NK-92 treated with Interleukin-12 subunit alpha and Interleukin-12 subunit beta, amount 100 ng/mL, for 24 hours (cell line): Measurements from ENCODE around the gene PLAU.

Source experiments
- DNase-seq: peaks from one replicate; lab custom pipeline; 2025; lab: John Stamatoyannopoulos, UW

PLAU gene

GRCh38 chr10:73910764-73911552 lies at the start of gene PLAU:
TSS of gene PLAU (plus strand) at chr10:73911132. CDS start at chr10:73911556, 424 bp downstream.
- no peak for DNase-seq

GRCh38 chr10:73862011-73862410 lies 48.9 kb upstream of the PLAU start:
- no peak for DNase-seq

- DNase-seq, result no peak
Measured at GRCh38 chr10:73863039-73863817, 47.7 kb upstream of the PLAU start.

DNA sequence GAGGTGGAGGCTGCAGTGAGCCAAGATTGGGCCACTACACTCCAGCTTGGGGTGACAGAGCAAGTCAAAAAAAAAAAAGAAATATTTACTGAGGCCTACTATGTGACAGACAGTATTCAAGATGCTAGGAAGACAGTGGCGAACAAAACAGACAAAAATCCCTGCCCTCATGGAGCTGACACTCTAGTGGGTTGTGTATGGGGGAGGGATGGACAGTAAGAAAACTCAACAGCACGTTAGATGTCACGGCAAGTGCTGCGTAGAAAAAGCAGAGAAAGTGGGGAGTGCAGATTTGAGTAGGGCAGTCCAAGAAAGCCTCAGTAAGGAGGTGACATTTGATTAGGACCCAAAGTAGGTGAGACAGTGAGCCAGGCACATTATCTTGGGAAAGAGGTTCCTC lies 46.7 kb upstream of the PLAU start:
- no peak for DNase-seq

GRCh38 chr10:73865107-73865458 lies 45.8 kb upstream of the PLAU start:
- DNase-seq, result no peak

- peak; percentile 68 for DNase-seq
Measured at GRCh38 chr10:73865459-73866442, 45.2 kb upstream of the PLAU start.

GRCh38 chr10:73866621-73867020 lies 44.3 kb upstream of the PLAU start:
- no peak for DNase-seq

GRCh38 chr10:73867126-73867807 lies 43.7 kb upstream of the PLAU start:
- no peak for DNase-seq

- no peak for DNase-seq
Measured at GRCh38 chr10:73867871-73868631, 42.9 kb upstream of the PLAU start.

- DNase-seq, result no peak
Measured at GRCh38 chr10:73868655-73869195, 42.2 kb upstream of the PLAU start.

- DNase-seq, result no peak
Measured at GRCh38 chr10:73871295-73872189, 39.4 kb upstream of the PLAU start.

- no peak for DNase-seq
Measured at GRCh38 chr10:73872190-73872710, 38.7 kb upstream of the PLAU start.

DNA sequence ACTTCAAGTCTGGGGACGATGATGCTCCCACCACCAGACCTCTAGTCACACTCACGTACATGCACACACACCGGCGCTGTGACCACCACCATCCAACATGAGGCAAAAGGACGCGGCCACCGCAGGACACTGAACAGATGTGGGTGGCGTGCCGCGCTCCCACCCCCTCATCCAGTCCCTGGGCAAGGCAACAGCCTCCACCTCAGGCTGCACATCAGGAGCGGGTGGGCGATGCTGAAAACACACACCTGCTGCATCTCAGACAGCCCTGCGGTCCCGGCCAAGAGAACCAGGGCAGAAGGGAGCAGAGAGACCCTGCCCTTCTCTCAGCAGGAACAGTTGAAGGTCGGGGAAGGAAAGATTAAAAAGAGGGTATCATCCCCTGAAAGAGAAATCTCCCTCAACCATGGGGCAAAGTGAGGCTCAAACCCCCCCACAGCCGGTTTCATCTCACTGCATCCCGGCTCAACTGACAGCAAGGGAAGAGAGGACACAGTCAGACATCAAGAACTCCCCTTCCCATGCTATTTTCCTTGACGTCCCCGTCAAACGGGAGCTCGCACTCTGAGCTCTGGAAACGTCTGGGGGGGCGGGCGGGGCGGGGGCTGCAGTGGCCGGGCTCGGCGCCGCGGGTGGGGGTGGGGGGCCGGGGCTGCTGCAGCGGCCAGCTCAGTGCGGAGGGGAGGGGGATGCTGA lies 37.6 kb upstream of the PLAU start:
- no peak for DNase-seq

DNA sequence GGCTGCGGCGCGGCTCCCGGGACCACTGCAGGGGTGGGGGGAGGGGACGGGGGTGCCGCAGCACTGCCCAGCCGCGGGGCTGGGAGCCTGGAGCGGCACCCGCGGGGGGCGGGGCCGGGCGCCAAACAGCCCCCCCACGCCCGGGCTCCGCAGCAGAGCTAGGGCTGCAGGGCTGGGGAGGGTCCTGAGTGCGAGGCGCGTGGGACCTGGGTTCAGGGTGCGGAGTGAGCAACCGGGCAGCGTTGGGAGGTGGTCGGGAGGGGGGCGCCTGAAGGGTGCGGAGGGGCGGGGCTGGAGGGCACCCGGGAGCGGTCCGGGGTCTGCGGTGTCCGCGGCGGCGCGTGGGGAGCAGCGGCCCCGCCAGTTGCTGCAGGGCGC lies 37.1 kb upstream of the PLAU start:
- no peak for DNase-seq

DNA sequence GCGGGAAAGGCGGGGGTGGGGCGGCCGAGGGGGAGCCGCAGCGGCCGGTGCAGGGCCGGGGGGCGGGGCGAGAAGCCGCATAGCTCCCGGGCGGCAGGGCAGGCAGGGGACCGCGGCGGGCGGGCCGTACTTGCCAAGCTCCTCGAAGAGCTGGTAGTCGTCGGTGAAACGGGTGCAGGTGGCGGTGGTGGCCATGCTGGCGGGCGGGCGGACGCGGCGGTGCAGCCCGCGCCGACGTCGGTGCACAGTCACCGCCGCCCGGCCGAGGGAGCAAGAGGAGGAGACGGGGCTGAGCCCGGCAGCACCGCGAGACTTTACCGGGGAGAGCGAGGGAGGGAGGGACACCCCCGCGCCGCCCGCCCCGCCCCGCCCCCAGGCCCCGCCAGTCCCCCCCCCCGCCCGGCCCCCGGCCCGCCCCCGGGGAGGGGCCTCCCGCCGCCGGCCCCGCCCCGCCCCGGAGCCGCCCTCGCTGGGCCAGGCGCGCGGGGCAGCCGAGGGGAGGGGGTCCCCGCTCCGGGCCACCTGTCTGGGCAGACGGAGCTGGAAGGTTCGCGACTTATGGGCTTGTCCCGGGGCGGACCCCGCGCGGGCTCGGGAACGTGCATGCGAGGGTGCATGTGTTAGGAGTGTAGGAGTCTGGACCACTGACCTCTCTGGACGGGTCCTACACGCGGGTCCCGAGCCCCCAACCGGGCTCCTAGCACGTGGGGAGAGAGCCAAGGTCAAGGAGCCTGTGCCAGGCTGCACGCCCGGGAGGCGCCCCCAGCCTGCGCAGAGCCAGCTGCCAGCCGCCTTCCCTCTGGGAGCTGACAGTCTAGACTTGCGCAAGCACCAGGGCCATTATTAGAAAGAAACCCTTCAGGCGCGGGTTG lies 36.4 kb upstream of the PLAU start, which contains the start of gene CAMK2G:
Gene CAMK2G (minus strand): TSS at position 289 of the 872 bp plus-strand sequence. CDS start 94 bp downstream, at position 195.
- DNase-seq, result peak; percentile 71

GRCh38 chr10:73875139-73875475 lies 35.8 kb upstream of the PLAU start:
- peak; percentile 16 for DNase-seq

DNA sequence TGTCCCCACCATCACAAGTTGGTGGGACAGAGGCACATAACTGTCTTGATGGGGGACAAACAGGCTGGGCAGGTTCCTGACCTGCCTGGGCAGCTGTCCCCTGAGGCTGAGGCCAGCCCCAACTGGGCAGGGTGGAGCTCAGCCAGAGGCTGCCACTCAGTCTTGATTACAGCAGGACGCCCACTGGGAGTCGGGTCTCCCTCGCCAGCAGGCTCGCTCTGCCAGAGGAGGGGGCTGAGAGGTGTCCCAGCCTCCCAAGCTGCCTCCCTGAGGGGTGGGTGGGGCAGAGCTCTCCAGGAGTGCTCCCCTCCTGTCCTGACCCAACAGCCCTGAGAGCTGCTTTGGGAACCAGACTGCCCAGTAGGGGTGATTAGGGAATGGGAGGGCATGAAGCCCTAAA lies 34.8 kb upstream of the PLAU start:
- DNase-seq, result no peak

DNA sequence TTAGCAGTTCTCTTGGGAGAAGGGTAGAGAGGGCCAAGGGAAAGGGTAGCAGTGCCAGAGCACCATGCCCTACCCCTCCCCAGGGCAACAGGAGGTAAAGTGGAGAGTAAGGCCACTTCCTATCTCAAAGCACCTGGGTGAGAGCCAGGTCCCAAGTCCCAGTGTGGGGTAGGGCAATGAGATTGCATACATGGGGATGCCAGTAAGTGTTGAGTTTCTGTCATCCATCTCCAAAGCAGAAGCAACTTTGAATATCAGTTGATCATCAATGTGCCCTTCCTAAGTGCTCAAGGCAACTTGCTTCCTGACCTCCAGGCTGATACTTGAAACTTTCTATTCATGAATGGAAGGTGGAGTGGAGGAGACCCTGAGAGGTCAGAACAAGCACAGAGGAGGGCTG lies 34.4 kb upstream of the PLAU start:
- no peak for DNase-seq
